Activated CD4-positive, CD25-positive, alpha-beta regulatory T cell treated with anti-CD3 and anti-CD28 coated beads, Interleukin-2, amount 50 U/mL, for 72 hours (primary cell): ENCODE measurements around the gene RHOH.
A peak's percentile ranks its signal among the peaks of the same experiment; 100 is the strongest.
"Not testable (repeated sequence)": the region's sequence is repeated elsewhere in the genome, so short reads cannot be mapped to it uniquely, and the experiment has no call there.

ENCODE experiments used
- DNase-seq: peaks from one replicate; pipeline ENCODE4 v3.0.0; 2021

RHOH gene

GRCh38 chr4:40262861-40263260 lies 66.0 kb downstream of the RHOH start:
- DNase-seq: no peak

DNA sequence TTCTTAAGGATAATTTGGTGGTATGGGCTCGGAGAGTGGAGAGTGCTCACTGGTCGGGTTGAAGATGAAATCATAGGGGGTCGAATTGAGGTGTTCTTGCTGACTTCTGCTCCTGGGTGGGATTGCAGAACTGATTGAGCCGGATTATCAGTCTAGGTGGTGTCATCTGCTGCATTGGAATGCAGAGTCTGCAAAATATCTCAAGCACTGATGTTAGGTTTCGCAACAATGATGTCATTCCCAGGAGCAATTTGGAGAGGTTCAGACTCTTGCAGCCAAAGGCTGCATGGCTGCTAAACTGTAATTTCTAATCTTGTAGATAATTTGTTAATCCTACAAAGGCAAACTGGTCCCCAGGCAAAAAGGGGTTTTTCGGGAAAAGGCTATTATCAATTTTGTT lies 67.7 kb downstream of the RHOH start:
- DNase-seq: no peak

- DNase-seq: no peak
Measured at GRCh38 chr4:40264995-40265909, 68.4 kb downstream of the RHOH start.

- no peak for DNase-seq
Measured at GRCh38 chr4:40265910-40266274, 69.1 kb downstream of the RHOH start.

GRCh38 chr4:40269133-40269532 lies 72.3 kb downstream of the RHOH start:
- no peak for DNase-seq

DNA sequence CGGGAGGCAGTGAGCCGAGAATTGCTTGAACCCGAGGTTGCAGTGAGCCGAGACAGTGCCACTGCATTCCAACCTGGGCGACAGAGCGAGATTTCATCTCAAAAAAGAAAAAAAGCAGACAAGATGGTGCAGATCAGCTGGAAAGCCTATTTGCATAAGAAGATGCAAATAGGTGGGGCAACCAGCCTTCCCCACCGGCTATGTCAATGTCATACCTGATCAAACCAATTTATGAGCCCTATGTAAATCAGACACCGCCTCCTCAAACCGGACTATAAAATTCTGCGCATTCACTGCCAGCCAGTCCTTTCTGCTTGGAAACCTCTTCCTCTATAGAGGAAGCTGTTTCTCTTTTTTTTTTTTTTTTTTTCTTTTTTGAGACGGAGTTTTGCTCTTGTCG lies 73.8 kb downstream of the RHOH start:
- DNase-seq: no peak

DNA sequence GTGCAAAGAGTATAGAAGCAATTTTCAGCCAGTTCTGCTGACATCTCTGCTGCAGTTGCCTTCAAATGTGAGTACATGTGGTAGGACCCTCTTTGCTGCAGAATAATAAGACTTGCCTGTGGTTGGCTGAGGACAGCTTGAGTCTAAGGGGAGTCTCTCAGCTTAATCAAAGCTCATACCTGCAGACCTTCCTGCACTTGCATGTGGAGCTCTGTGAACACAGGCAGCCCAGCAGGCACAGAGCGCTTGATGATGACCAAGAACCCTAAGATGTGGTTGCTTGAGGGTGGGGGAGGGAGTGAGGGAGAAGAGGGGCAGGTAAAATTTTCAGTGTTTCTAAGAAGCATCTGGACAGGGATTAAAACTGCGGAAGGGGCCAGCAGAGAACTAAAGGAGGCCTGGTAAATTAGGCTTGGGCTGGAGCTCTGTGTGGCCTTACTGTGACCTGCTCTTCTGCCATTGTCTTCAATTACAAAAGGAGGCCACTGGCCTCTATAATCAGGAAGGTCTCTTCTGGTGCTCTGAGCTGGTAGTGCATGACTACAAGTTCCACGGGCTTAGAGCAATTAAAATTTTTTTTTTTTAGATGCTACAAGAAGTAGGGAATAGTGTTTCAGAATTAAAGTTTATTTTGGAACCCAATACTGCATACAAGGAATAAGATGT lies 78.4 kb downstream of the RHOH start:
- no peak for DNase-seq

DNA sequence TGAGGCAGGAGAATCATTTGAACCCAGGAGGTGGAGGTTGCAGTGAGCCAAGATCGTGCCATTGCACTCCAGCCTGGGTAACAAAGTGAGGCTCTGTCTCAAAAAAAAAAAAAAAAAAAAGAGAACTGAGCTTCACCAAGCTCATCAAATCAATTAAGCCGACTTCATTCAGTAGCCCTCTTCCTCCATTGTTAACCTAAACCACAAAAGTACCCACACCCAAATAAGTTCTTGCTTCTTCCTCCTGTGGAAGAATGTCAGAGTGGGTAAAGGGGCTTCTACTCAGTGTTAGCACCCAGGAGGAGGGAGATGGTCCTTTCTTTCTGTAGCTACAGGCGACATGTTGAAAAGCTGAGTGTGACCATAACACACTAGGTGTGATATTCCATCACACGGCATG lies 79.7 kb downstream of the RHOH start:
- DNase-seq: no peak

DNA sequence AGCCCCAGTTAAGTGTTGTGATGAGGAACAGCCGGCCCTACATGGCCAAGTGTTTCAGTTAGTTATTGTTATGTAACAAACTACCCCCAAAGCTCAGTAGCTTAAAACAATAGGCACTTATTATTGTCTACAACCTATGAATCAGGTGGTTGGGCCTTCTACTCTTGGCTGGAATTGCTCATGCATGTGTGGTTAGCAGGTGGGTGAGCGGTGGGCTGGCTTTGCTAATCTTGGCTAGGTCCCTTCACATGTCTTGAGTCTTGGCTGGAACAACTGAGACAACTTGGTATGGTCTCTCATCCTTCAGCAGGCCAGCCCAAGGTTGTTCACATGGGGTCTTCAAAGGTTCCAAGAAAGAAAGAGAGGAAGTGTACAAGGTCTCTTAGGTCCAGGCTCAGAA lies 83.8 kb downstream of the RHOH start:
- DNase-seq: no peak

GRCh38 chr4:40281099-40281498 lies 84.3 kb downstream of the RHOH start:
- DNase-seq: no peak

DNA sequence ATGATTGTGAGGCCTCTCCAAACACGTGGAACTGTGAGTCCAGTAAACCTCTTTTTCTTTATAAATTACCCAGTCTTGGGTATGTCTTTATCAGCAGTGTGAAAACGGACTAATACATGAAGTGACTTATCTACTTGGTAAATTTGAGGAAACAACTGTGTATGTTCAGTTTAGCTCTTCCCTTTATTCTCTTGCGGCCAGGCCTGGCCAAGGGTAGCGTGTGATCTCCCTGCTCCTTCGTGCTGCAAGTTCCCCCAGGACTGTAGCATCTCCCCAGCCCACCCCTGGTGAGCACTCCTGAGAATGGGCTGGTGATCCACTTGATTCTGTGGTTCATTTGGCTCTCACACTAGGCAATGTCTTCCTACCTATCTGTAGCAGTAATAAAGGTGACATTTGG lies 85.1 kb downstream of the RHOH start:
- no peak for DNase-seq

GRCh38 chr4:40282857-40283256 lies 86.0 kb downstream of the RHOH start:
- not testable (repeated sequence) for DNase-seq

DNA sequence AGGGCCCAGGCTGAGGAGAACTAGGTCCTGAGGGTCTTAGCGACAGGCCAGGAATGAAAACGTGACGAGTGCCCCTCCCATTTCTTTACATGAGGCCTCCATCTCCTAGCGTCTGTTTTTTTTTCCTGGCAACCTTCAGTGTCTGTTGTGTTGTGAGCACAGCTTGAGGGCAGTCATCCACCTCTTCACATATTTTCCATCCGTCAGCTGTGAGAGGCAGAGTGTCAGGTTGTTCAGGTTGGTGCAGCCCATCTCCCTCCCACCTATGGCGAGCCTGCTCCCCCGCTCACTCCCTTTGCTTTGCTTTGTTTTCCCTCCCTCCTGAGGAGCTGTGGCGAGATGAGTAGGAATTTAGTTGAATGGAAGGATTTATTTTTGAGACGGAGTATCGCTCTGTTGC lies 86.6 kb downstream of the RHOH start:
- DNase-seq: no peak

- peak; percentile 68 for DNase-seq
Measured at GRCh38 chr4:40283968-40284367, 87.1 kb downstream of the RHOH start.

- no peak for DNase-seq
Measured at GRCh38 chr4:40285692-40286091, 88.9 kb downstream of the RHOH start.

- no peak for DNase-seq
Measured at GRCh38 chr4:40288566-40288965, 91.7 kb downstream of the RHOH start.

DNA sequence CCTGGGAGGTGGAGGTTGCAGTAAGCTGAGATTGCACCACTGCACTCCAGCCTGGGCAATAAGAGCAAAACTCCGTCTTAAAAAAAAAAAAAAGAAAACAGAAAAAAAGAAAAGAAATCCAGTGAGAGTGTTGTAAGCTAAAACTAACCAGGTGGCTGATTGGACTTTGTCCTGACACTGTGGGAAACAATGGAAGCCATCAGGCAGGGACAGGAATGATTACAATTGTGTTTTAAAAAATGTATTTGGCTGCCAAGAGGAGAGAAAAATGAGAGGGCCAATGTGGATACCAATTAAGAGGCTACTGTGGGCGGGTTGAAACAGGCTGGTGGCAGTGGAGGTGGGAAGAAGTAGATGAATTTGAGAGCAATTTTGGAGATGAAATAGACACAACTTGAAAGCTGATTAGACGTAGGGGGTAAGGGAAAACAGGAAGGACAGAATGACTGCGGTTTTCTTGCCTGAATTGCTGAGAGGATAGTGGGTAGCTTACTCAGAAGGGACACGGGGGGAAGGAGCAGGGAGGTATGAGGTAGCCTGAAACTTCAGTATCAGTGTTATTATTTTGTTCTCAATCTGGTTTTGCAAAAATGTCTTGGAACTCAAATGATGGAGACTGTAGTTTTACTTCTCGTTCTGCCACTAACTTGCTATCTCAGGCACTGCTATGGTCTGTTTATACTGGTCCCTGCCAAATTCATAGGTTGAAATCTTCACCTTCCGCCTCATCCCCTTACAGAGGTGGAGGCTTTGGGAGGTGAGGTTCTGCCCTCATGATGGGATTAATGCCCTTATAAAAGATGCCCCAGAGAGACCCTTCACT lies 92.7 kb downstream of the RHOH start:
- no peak for DNase-seq

- not testable (repeated sequence) for DNase-seq
Measured at GRCh38 chr4:40290611-40291186, 93.9 kb downstream of the RHOH start.

DNA sequence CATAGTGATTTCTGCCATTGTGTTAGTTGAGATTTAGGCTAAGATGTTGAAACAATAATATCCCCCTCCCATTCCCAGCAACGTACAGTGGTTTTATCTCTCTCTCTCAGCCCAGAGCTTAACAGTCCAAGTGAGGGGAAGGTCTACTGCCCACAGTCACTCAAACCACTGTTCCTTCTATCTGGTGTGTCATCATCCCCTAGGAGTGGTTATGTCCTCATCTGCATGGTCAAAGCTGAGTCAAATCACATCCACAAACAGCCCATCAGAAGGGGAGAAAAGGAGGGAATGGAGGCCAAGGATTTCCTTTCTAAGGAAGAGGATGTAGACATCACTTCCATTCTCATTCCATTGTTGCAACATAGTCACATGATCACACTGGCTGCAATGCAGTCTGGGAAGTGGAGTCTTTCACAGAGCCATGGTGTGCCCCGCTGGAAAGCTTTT lies 95.5 kb downstream of the RHOH start:
- no peak for DNase-seq

- no peak for DNase-seq
Measured at GRCh38 chr4:40294339-40294738, 97.5 kb downstream of the RHOH start.

GRCh38 chr4:40295030-40295429 lies 98.2 kb downstream of the RHOH start:
- DNase-seq: not testable (repeated sequence)

GRCh38 chr4:40295572-40295971 lies 98.7 kb downstream of the RHOH start:
- no peak for DNase-seq
